ENCODE data around the gene PARS2.
A peak's percentile ranks its signal among the peaks of the same experiment; 100 is the strongest.

The PARS2 gene

DNA sequence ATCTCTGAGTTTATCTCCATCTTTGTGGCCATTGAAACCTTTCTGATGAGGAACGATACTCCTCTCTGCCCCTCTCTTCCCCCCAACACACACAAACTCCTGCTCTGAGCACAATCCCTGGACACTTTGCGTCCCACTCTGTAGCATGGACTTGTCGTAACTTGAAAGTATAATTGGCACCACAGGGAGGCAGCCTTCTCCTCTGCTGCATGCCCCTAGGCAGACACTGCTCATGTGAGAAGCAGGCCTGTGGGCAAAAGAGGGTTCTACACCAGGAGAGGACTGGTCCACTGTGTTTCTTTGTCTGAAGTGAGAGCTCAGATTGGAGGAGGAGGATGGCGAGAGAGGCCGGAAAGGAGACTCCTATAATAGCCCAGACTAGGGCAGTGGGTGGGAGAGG lies 3.8 kb upstream of the PARS2 start:
- no peak for DNase-seq

DNA sequence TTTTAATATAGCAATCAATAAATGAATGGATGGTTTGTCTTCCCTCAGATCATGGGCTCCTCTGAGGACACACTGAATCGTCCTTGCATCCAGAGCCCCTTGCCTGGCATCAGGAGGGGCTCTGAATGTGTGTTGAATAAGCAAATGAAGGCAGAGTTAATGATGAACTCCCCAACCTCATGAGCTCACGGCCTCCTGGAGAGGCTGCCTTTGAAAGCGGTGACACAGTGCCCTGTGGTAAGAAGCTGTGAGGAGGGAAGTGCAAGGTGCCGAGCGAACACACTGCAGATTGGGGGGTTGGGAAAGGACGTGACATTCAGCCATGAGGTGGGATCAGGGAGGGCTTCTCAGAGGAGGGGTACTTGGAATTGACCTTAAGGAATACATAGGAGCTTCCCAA lies 3.2 kb upstream of the PARS2 start:
- DNase-seq, result no peak

DNA sequence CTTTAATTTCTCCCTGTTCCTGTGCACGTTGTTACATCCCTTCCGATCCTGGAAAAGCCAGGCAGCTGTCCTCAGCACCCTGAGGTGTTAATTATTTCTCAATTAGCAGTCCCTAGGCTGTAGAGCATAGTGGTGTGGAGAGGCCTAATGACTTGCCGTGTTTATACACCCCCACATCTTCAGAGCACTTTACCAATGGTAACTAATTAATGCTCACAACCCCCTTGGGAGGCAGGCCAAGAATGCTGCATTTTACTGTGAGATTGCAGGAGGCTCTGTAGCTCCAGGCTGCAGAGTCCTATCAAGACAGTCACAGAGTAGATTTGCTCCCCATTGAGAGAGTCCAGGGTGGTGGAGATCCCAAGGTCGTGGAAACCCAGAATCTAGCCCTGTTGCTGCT lies 2.4 kb upstream of the PARS2 start:
- DNase-seq, result no peak

DNA sequence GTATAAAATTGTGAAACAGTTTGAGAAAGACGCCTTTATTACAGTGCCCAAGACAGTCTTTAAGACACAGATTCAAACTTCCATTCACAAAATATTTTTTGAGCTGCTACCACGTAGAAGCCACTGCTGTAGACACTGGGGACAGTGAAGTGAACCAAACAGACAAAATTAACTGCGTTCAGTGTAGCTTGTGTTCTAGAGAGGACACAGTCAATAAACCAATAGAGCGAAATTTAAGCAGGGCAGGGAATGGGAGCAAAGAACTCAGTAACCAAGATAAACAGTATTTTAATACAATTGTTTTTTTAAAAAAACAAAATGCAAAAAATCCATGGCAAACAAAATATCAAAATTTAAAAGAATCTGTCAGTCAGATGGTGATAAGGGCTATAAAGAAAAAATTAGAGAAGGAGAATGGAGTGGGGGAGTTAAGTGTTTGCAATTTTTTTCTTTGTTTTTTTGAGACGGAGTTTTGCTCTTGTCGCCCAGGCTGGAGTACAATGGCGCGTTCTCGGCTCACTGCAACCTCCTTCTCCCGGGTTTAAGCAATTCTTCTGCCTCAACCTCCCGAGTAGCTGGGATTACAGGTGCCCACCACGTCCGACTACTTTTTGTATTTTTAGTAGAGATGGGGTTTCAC lies 719 bp upstream of the PARS2 start:
- no peak for DNase-seq

DNA sequence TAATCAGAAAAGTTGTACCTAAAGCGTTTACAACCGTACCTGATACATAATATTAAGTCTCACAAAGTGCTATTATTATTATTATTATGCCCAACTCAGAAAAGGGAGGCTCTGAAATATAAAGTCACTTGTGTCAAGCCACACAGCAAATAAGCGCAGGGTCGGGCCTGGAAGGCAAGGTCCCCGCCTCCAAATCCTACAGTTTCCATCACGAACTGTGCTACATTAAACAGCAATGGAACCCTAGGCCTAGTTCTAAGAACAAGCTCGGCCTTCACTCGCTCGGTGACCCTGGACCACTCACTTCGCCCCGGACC lies 549 bp downstream of the PARS2 start:
- peak; percentile 40 for DNase-seq

DNA sequence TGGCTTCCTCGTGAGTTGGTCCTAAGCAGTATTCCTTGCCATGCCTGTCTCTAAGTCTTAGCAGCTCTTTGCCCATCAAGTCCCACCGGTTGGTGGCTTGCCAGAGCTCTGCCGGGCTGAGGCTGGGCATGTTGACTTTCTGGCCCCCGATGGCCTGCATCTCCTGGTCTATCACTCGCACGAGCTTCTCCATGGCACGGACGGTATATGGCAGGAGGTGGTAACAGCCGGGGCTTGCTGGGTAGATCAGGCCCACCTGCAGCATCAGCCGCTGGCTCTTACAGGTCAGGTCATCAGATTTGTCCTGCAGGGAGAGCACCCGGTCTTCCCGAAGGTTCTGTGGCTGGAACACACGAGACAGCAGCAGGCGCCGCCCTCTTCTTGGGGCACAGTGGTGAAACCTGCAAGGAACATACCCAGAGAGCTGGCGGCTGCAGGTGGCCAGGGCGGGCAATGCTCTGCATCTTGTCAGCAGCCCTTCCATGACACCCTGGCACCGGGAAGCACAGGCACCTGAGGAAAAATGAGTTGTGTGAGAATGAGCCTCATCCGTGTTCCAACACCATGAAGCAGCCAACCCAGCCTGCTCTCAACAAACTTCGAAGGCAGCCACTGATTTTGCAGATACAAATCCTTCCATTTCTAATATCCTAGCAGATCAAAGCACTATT lies 5.5 kb downstream of the PARS2 start:
- DNase-seq, result no peak

DNA sequence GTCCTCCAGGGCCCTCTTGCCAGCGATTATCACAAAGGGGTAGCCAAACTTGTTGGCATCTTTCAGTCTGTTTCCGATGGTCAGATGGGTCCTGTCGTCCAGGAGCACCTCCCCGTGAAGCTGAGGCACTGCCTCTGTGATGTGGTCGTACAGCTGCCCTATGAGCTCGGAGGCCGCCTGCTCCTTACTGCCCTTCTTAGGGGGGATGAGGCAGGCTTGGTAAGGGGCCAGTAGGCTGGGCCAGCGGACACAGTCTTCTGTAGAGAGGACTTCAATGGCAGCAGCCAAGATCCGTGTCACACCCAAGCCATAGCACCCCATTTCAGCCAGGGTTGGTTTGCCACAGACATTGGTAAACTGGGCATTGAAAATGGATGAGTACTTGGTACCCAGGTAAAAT lies 6.5 kb downstream of the PARS2 start:
- no peak for DNase-seq

DNA sequence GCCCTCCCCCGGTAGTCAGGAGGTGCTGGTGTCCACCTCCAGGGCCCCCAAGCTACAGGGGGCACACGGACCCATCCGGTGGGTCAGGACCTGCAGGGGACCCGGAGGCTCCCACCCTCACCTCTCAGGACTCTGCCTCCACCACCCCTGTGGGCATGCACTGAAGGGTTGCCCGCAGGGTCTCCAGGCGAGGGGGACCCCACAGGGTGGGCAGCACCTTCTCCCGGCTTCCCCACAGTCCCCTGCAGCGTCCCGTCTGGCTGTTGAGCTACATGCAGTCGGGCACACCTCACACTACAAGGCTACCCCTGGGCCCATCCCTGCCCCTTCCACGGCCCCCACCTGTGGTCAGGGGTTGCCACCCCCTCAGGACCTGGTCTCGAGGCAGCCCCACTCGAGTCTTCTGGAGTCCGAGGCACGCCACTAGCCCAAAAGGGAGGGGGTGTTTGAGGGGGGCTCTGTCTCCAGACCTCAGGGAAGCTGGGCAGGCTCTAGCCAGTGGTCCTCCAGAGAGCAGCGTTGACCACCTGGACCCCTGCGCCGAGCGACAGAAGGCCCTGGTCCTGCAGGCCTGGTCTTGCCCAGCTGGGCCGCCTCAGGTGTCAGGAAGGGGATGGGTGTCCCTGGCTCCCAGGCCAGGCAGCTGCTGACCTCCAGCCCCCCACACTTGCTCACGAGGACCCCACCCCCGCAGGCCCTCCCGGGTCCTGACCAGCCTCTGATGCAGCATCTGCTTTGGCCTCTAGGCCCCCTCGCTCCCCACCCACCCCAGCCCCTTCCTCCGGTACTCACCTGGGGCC lies 9.6 kb downstream of the PARS2 start:
- DNase-seq, result no peak

DNA sequence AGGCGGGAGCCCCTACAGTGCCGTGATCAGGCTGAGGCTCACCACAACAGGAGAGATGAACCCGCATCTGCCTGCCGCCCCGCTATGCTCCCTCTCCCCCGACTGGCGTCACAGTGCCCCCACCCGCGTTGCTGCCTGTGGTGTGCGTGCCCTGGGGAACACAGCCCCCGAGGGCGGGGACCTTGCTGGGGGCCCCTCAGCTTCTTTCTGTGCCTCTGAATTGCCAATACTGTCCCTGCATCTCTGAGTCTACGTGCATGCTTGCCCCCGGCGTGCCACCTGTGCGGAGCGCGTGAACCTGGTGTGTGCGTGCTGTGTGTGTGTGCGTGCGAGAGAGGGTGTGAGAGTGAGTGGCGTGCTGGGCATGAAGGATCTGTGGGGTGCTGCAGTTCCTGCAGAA lies 10.3 kb downstream of the PARS2 start:
- no peak for DNase-seq

DNA sequence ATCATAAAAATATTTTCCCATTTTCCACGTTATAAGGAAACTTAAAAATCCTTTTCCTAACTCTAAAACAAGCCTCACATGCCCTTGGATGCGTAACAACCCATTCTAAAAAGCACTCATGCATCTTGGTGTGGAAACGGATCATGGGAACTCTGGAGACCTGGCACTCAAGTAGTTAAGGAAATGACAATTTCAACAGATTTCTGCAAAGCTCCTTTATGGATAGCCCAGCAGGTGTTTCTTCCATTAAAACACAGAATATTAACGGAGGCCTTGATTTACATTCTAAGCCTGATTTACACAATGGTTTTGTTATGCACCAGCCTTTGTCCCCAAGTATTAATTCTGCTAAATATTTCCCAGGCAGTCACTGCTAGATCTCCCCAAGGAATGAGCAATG lies 12.9 kb downstream of the PARS2 start:
- DNase-seq, result no peak

DNA sequence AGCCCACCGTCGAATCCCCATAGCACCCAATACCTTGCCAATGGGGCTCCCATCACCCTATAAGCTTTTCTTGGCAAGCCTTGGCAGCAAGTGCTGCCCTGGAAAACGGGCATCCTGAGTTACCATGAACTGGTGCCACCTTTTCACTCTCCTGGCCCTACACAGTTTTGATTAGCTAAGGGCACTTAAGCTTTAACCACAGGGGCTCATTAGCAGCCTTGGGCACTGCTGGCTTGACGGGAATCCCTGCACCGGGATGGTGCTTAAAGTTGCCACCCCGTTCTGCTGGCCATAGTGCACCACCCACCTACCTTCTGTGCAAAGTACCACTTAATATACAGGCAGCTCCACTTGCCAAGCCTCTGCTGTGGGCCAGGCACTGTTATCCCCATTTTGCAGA lies 13.7 kb downstream of the PARS2 start:
- no peak for DNase-seq

DNA sequence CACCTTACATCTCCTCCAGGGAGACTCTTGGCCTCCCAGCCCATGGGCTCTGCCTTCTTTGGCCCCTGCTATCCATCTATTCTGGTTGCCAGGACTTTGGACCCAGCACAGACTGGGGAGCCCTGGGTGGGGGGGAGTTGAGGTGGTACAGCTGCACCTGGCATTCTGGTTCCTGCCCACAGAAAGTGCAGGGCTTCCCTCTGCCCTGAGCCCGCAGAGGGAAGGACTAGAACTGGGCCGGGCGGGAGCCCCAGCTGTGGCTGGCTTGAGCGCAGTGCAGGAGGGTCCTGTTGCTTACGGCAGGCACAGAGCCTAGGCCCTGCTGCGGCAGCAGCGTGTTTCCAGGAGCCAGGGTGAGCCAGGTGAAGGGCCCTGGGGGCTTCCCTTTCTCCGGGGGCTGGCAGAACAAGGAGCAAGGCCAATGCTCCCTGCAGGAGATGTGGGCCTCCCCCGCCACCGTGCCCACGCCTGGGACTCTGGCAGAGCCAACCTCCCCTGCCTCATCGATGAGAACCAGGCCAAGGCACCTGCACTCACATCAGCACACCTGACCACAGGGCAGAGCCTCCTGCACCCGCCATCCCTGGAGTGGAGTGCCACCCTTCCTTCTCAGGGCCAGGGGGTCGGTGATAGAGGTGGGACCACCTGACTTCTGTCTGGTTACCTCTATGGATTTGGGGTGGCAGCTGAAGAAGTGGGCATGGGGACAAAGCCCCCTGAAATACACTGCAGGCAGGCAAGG lies 16.1 kb downstream of the PARS2 start:
- DNase-seq, result no peak

DNA sequence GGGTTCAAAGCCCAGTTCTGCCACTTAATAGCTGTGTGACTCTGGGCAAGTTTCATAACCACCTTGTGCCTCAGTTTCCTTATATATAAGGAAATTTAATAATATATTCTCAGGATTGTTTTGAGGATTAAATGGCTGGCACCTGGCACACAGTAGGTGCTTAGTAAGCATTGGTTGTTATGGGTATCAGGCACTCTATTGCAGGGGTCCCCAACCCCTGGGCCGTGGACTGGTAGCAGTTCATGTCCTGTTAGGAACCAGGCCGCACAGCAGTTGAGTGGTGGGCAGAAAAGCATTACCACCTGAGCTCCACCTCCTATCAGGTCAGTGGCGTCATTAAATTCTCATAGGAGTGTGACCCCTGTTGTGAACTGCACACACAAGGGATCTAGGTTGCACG lies 18.5 kb downstream of the PARS2 start:
- DNase-seq, result no peak

DNA sequence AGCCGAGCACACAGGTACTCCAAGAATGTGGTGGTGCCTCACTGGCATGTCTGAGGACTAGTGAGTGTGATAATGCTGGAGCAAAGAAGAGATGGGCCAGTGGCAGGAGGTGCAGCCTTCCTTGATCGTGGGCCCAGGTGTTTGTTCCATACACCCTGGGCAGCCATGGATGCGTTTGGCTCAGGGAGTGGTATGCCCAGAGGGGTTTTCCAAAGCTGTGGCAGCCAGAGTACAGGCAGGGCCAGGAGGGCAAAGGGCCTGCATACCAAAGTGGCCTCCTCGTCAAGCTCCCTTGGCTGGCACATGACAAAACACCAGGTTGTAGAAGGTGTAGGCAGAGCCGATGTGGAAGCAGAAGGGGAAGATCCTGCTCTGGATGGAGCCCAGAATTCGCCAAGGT lies 19.0 kb downstream of the PARS2 start:
- no peak for DNase-seq

DNA sequence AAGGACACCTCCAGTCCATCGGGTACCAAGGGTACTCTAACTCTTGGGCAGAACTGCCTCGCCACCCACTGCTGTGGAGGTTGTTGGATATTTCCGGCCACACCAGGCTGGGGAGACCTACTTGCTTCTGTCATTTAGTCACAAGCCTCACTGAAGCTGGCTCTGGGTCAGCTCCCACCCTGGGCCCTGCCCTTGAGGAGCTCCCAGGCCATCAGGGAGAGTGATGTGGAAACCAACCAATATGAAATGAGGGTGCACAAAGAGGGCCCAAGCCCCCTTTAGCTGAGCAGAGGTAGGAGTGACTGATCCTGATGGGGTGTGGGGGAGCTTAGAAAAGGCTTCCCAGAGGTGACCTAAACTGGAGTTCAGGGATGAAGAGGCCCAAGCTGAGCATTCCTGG lies 19.6 kb downstream of the PARS2 start:
- no peak for DNase-seq

DNA sequence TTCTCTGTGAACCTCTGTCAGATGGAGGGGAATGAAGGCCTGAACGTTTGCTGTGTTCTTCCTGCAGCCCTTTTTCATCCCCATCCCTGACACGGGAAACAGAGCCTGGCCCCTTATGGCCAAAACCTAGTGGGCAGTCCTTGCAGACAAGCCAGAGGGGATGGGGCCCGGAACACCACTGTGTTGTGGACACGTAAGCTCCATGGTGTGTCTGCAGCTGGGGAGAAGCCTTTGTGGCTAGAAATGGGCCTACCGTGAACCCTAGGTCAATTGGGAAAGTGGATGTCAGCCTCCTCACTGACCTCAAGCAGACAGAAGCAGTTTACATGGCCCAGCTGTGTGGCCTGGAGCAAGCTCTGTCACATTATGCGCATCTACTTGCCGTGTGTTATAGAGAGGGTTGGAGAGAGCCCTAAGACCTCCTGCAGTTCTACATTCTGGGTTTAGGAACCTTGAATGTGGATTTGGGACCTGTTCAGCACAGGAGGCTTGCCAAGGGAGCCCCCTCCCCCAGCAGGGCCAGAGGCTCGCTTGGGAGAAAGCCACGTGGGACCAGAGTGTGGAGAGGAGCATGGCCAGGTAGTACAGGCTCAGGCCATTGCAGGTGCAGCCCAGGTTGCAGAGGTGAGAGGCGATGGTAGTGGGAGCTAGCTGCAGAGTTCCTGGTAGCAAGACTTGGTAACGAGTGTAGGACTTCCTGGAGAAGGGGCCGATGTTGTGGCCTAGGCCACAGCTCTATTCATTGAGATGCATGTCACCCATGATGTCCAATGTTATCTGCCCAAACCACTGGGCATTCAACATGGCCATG lies 20.7 kb downstream of the PARS2 start:
- no peak for DNase-seq

DNA sequence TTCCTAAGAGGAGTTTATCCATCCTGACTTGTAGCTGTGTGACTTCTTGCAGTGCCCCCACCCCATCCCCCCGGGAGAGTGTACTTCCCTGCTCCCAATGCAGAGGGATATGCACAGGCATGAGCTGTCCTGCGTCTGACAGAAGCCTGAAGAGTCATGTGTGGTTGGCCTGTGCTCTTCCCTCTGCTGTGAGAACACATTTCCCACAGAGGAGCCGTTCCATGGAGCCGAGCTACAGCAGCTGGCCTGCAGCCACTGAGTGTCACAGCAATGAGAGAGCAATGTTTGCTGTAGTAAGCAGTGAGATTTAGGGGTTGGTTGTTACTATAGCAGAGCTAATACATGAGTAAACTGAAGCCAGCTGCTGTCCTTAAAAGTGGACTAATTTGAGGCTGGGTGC lies 22.0 kb downstream of the PARS2 start:
- DNase-seq, result no peak

DNA sequence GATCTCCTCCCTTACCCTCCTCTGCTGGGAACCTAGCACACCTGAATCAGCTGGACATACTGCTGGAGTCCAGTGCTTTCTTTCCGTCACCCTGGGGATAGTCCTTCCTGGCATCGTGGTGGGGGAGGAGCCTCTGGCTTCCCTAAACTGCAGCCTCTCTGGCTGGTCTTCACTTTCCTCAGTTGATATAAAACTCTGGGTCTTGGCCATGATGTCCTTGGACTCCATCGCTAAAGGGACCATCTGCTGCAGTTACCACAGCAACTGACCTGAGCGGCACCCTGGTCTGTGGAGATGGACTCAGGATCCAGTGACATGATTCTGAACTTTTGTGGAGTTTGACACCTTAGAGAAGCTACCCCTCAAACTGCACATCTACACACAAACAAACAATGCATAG lies 22.8 kb downstream of the PARS2 start:
- no peak for DNase-seq

DNA sequence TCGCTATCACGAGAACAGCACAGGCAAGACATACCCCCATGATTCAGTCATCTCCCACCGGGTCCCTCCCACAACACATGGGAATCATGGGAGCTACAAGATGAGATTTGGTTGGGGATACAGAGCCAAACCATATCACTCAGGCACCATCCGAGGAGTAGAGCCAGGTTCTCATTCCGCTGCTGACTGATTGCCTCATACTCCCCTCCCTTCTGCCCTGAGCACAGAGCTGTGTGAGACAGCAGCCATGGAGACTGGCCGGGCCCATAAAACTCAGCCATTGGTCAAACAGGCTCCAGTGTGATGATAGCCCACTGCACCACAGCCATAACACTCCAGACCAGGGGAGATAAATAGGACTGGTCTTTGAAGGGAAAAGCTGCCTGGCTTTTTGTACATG lies 26.1 kb downstream of the PARS2 start:
- DNase-seq, result no peak

DNA sequence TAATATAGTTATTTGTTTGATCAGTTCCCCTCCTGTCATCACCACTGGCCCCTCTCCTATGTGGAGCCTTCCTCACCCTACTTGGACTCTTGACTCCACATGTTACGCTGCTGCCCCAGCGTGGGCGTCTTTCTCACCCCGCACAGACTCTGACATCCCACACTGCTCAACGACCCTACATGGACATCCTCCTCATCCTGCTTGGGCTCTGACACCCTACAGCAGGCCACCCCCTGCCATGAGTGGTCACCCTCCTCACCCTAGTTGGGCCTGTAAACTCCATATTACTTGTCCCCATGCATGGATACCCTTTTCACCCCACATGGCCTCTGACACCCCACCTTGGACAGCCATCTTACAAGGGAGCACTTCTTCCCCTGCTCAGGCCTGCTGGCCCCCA lies 27.6 kb downstream of the PARS2 start:
- no peak for DNase-seq

DNA sequence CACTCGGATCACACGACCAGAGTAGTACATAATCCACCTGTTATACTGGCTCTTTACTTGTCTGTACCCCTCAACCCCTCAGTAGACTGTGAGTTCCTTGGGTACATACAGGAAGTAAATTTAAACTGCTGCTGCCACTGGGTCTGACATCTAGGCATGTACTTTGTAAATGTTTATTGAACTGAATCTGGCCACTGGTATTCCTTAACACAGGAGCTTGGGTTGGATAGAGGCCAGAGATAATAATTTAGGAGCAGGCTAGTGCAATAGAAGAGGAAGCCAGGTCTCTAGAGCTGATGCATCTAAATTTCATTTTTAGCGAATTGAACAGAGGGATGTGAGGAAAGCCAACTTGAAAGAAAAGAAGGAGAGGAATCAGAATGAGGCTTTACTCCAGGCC lies 36.3 kb downstream of the PARS2 start:
- no peak for DNase-seq

DNA sequence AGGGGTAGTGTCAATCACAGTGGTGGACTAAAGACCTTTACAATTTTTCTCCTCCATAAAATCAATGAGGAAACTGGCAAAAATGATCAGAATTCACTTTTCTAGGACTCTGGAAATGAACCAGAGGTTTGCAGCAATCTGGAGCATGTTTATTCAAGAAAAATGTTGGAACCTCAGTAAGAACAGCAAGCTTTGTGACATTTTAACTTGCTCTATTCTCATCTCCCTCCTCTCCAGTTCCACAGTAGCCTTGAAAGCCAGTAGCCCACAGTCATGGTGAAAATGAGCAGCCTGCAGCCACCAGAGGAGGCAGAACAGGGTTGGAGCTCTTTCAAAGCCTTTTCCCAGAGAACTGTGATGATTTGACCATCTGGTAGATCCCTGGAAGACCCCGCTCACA lies 39.6 kb downstream of the PARS2 start:
- DNase-seq, result no peak

DNA sequence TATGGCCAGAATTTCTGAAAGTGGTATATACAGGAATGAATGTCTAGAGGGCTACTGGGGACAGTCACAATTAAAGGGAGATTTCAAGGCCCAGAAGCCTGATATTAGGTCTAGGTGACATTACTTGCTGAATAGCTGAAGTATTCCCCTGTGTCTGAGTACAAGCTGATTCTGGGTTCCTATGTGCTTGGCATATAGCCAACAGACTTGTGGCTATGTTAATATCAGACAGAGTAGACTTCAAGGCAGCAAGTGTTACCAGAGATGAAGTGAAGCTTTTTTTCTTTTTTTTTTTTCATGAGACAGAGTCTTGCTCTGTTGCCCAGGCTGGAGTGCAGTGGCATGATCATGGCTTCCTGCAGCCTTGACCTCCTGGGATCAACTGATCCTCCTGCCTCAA lies 40.3 kb downstream of the PARS2 start:
- DNase-seq, result no peak

Data from stimulated activated CD4-positive, alpha-beta T cell treated with anti-CD3 and anti-CD28 coated beads, Interleukin-15, amount 100 ng/mL, for 24 hours (primary cell).